OCI-LY3 (cell line): ENCODE measurements around the gene LHPP.

Experiments
- EZH2phosphoT487 ChIP-seq: fragments of 200-600 bp; shearing (Covaris generic); IDR thresholded peaks from 2 replicates; pipeline ENCODE4 v1.6.1; 2018; ENCODE audit warnings: antibody characterized with exemption, mixed run types, low read depth
- TF ChIP-seq, protein P1 (sequence below): fragments of 200-600, 300-600 bp; sonication (generic); IDR thresholded peaks from 2 replicates; pipeline ENCODE4 v1.5.1; 2014; ENCODE audit warnings: antibody characterized with exemption, low read length, low read depth

DNA sequence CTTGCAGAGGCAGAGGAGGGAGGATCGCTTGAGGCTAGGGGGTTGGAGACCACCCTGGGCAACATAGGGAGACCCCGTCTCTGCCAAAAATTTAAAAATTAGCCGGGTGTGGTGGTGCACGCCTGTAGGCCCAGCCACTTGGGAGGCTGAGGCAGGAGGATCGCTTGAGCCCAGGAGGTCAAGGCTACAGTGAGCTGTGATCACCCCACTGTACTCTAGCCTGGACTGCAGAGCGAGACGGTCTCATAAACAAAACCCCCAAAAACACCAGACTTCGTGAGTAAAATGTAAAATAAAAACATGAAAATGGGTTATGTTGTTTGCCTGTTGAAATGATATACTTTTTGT is 699 bp downstream of the LHPP start:
- TF ChIP-seq, protein P1, sequence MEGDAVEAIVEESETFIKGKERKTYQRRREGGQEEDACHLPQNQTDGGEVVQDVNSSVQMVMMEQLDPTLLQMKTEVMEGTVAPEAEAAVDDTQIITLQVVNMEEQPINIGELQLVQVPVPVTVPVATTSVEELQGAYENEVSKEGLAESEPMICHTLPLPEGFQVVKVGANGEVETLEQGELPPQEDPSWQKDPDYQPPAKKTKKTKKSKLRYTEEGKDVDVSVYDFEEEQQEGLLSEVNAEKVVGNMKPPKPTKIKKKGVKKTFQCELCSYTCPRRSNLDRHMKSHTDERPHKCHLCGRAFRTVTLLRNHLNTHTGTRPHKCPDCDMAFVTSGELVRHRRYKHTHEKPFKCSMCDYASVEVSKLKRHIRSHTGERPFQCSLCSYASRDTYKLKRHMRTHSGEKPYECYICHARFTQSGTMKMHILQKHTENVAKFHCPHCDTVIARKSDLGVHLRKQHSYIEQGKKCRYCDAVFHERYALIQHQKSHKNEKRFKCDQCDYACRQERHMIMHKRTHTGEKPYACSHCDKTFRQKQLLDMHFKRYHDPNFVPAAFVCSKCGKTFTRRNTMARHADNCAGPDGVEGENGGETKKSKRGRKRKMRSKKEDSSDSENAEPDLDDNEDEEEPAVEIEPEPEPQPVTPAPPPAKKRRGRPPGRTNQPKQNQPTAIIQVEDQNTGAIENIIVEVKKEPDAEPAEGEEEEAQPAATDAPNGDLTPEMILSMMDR = no peak
- TF ChIP-seq EZH2phosphoT487 = no peak
